ENCODE results near the gene PPP2R5C.

Gene PPP2R5C

DNA sequence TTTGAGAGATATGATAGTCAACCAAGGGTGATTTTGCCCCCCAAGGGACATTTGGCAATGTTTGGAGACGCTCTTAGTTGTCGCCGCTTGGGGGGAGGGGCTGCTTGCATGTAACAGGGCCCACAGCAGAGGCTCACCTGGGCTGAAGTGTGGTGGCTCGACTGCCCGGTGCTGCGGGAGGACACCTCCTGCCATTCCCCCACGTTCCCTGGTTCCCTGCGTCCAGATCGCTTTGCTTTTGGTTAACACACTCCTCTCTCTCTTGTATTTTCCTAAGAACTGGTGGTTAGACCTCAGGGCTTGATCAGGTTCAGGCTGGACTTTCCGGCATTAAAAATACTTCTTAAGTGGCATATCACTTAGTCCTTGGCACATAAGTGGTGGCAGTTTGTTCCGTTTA lies 18.9 kb downstream of the PPP2R5C start:
- Histone ChIP-seq H3K36me3 (ENCODE audit: control insufficient read depth in 1 of 2, insufficient read depth in 2 of 2, low read length in 2 of 2) (no peaks in the 10 kb centered on the region), H3K27ac (ENCODE audit: low read depth, low read length) (no peak overlapping the region), H3K4me3 (ENCODE audit: low read depth in 1 of 2, low read length in 2 of 2) (no peak overlapping the region), H3K9ac (ENCODE audit: low read depth in 1 of 2, low read length in 2 of 2) (no peak overlapping the region), H3K27me3 (ENCODE audit: control insufficient read depth in 1 of 2, insufficient read depth in 2 of 2, low read length in 2 of 2) (peaks cover 4 to 10% of the 10 kb centered on the region in 2 donors), H3K9me3 (ENCODE audit: control insufficient read depth in 1 of 2, low read length in 2 of 2) (no peaks in the 10 kb centered on the region), H3K4me1 (ENCODE audit: control insufficient read depth in 1 of 2, insufficient read depth in 2 of 2, low read length in 2 of 2) (peaks cover 0 to 4% of the 10 kb centered on the region in 2 donors)

DNA sequence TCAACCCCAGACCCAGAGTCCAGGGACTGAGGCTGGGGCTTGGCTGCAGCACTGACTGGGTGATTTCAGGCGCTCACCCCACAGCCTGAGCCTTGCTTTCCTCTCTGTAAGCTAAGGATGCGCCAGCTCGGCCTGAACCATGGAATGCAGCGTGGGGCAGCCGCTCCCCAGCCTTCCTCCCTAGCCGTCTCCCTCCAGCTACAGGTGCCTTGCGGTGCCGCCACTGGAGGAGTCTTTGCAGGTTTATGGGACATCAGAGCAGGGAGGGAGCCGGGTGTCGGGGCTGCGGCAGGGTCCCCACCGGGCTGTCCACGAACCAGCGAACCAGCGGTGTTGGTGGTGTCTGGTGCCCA lies 19.4 kb downstream of the PPP2R5C start:
- Histone ChIP-seq H3K4me3 (ENCODE audit: low read depth in 1 of 2, low read length in 2 of 2) (peak overlapping the region in 1 of 2 donors; percentile 55), H3K27ac (ENCODE audit: low read depth, low read length) (no peak overlapping the region), H3K36me3 (ENCODE audit: control insufficient read depth in 1 of 2, insufficient read depth in 2 of 2, low read length in 2 of 2) (no peaks in the 10 kb centered on the region), H3K9me3 (ENCODE audit: control insufficient read depth in 1 of 2, low read length in 2 of 2) (no peaks in the 10 kb centered on the region), H3K4me1 (ENCODE audit: control insufficient read depth in 1 of 2, insufficient read depth in 2 of 2, low read length in 2 of 2) (peaks cover 0 to 4% of the 10 kb centered on the region in 2 donors), H3K9ac (ENCODE audit: low read depth in 1 of 2, low read length in 2 of 2) (no peak overlapping the region), H3K27me3 (ENCODE audit: control insufficient read depth in 1 of 2, insufficient read depth in 2 of 2, low read length in 2 of 2) (peaks cover 4 to 10% of the 10 kb centered on the region in 2 donors)

DNA sequence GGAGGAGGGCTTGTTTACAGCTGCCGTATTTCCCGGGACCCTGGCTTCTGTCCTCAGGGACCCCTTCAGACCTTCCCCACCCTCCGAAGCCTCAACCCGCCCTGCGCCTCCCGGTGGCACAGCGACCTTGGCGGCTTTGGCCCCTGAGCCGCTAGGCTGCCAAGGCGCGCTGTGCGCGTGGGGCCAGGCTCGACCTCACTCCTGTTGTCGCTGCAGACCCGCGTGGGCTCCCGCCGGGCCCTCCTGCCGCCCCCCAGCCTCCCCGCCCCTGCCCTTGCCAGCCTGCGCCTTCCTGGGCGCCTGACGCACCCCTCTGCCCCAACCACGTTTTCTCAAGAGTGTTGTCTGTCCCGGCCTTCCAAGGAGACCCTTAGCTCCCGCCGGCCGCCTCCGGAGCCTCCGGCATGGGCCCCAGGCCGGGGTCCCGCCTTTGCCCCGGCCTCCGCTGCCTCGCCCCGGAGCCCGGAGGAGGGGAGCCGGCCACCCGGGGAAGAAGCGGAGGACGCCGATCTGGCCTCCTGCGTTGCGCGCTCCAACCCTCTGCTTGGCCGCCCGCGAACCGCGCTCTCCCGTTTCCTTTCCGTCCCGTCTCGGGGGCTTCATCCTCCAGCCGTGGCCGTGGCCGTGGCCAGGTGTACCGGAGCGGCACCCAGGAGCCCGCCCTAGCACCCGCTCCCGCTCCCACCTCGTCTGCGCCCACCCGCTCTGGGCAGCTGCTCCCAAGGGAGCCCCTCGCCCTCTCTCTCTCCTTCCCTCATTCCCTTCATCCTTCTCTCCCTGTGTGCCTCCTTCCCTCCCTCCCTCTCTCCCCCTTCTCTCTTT lies 19.9 kb downstream of the PPP2R5C start:
- H3K9ac ChIP-seq (ENCODE audit: low read depth in 1 of 2, low read length in 2 of 2) = peak overlapping the region in 1 of 2 donors; percentile 38
- no peak overlapping the region for H3K27ac ChIP-seq (ENCODE audit: low read depth, low read length)

DNA sequence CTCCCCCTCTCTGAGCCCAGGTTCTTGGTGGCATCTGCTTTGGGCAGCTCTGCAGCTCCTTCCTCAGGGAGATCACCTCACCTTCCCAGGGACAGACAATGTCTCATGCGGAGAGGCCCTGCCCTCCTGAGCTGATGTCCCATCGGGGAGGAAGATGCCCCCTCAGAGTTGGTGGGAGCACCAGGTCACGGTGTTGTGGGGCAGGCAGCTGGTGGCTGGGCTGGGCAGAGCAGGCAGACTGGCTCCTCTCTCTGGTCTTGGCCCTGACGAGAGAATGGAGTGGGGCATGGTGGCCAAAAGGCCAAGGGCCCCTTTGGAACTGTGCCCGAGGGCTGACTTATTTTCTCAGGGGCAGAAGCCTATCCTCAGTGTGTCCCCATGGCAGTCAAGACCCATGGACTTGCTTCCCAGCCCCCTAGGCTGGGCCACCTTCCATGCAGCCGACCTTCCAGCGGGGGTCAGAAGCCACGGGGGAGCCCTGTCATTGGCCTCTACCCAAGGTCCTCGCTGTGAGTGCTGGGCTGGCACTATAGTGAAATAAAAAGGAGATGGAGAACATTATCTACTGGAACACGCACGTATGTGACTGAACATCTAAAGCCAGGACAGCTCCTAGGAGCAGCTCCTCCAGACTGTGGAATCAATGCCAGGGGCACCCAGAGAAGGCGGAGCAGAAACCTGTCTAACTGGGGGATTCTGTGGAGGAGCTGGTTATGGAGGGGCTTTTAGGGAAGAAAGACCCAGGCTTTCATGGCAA lies 21.9 kb downstream of the PPP2R5C start:
- Histone ChIP-seq H3K9me3 (ENCODE audit: control insufficient read depth in 1 of 2, low read length in 2 of 2) (no peaks in the 10 kb centered on the region), H3K27me3 (ENCODE audit: control insufficient read depth in 1 of 2, insufficient read depth in 2 of 2, low read length in 2 of 2) (peaks cover 4 to 10% of the 10 kb centered on the region in 2 donors), H3K36me3 (ENCODE audit: control insufficient read depth in 1 of 2, insufficient read depth in 2 of 2, low read length in 2 of 2) (no peaks in the 10 kb centered on the region), H3K27ac (ENCODE audit: low read depth, low read length) (no peak overlapping the region), H3K4me1 (ENCODE audit: control insufficient read depth in 1 of 2, insufficient read depth in 2 of 2, low read length in 2 of 2) (peaks cover 0 to 4% of the 10 kb centered on the region in 2 donors), H3K4me3 (ENCODE audit: low read depth in 1 of 2, low read length in 2 of 2) (no peak overlapping the region), H3K9ac (ENCODE audit: low read depth in 1 of 2, low read length in 2 of 2) (no peak overlapping the region)

More for the DNA sequence above, 19.9 kb downstream of the PPP2R5C start:
- no peaks in the 10 kb centered on the region for H3K9me3 ChIP-seq (ENCODE audit: control insufficient read depth in 1 of 2, low read length in 2 of 2)
- H3K27me3 ChIP-seq (ENCODE audit: control insufficient read depth in 1 of 2, insufficient read depth in 2 of 2, low read length in 2 of 2) = peaks cover 4 to 10% of the 10 kb centered on the region in 2 donors
- H3K36me3 ChIP-seq (ENCODE audit: control insufficient read depth in 1 of 2, insufficient read depth in 2 of 2, low read length in 2 of 2) = no peaks in the 10 kb centered on the region
- peak overlapping the region; percentile 40 to 61 for H3K4me3 ChIP-seq (ENCODE audit: low read depth in 1 of 2, low read length in 2 of 2)
- H3K4me1 ChIP-seq (ENCODE audit: control insufficient read depth in 1 of 2, insufficient read depth in 2 of 2, low read length in 2 of 2) = peaks cover 0 to 4% of the 10 kb centered on the region in 2 donors

DNA sequence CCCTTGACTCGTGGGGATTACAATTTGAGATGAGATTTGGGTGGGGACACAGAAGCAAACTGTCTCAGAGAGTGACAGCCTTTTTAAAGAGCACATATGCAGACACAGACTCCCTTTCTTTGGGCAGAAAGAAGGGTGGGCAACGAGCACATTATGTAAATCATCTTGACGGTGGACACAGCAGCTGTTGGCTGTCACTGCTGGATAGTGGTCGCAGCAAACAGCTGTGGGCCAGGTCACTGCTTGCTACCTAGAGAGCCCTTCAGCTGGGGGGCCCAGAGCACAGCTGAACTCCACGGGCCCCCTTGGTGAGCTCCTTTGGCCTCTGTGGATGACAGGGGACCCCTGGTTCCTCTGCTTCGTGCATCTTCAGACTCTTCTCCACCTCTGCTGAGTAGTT lies 23.1 kb downstream of the PPP2R5C start:
- no peak overlapping the region for H3K4me3 ChIP-seq (ENCODE audit: low read depth in 1 of 2, low read length in 2 of 2)
- no peak overlapping the region for H3K27ac ChIP-seq (ENCODE audit: low read depth, low read length)
- no peaks in the 10 kb centered on the region for H3K36me3 ChIP-seq (ENCODE audit: control insufficient read depth in 1 of 2, insufficient read depth in 2 of 2, low read length in 2 of 2)
- no peak overlapping the region for H3K9ac ChIP-seq (ENCODE audit: low read depth in 1 of 2, low read length in 2 of 2)
- H3K4me1 ChIP-seq (ENCODE audit: control insufficient read depth in 1 of 2, insufficient read depth in 2 of 2, low read length in 2 of 2) = peaks cover 0 to 4% of the 10 kb centered on the region in 2 donors
- no peaks in the 10 kb centered on the region for H3K9me3 ChIP-seq (ENCODE audit: control insufficient read depth in 1 of 2, low read length in 2 of 2)
- peaks cover 4 to 10% of the 10 kb centered on the region in 2 donors for H3K27me3 ChIP-seq (ENCODE audit: control insufficient read depth in 1 of 2, insufficient read depth in 2 of 2, low read length in 2 of 2)

DNA sequence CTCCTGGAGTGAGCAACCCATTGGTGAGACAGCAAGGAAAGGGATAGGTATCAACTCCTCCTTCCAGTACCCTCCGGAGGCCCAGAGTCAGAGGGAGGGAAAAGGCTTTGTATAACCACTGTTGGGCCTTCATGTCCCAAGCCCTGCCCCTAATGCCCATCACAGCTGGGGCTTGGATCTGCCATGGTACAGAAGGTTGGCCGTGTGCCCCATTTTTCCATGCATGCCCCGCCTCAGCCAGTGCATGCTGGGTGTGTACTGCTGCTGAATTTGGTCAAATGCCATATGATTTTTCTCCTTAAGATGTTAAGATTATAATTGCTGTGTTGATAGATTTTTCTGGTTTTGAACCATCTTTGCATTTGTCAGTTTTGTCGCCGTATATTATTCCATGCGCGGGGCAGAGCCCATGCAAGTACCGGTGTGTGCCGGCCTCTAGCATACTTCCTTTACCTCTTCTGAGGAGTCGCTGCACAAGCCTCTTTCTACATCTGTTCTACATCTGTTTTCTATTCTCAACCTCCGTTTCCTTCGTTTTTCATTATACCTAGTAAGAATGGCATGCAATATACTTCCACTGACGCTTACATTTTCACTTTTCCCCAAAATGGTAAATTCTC lies 26.6 kb downstream of the PPP2R5C start:
- H3K27ac ChIP-seq (ENCODE audit: low read depth, low read length) = no peak overlapping the region
- no peaks in the 10 kb centered on the region for H3K27me3 ChIP-seq (ENCODE audit: control insufficient read depth in 1 of 2, insufficient read depth in 2 of 2, low read length in 2 of 2)
- no peak overlapping the region for H3K4me3 ChIP-seq (ENCODE audit: low read depth in 1 of 2, low read length in 2 of 2)
- no peaks in the 10 kb centered on the region for H3K36me3 ChIP-seq (ENCODE audit: control insufficient read depth in 1 of 2, insufficient read depth in 2 of 2, low read length in 2 of 2)
- peaks cover 6 to 14% of the 10 kb centered on the region in 2 donors for H3K4me1 ChIP-seq (ENCODE audit: control insufficient read depth in 1 of 2, insufficient read depth in 2 of 2, low read length in 2 of 2)
- no peak overlapping the region for H3K9ac ChIP-seq (ENCODE audit: low read depth in 1 of 2, low read length in 2 of 2)
- no peaks in the 10 kb centered on the region for H3K9me3 ChIP-seq (ENCODE audit: control insufficient read depth in 1 of 2, low read length in 2 of 2)

DNA sequence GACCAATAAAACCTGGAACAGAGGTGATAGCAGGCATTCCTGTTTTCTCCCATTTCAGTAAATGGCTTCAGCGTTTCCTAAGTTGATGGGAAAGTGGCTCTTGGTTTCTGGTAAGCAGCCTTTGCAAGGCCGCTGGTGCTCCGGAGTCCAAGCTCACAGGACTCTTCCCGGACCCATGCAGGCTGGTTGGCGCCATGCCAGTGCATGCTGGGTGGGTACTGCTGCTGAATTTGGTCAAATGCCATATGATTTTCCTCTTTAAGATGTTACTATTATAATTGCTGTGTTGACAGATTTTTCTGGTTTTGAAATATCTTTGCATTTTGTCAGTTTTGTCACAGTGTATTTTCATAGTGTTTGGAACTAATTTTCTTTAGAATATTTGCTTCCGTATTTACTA lies 27.7 kb downstream of the PPP2R5C start:
- H3K4me3 ChIP-seq (ENCODE audit: low read depth in 1 of 2, low read length in 2 of 2) = no peak overlapping the region
- peaks cover 0 to 3% of the 10 kb centered on the region in 2 donors for H3K9me3 ChIP-seq (ENCODE audit: control insufficient read depth in 1 of 2, low read length in 2 of 2)
- H3K27me3 ChIP-seq (ENCODE audit: control insufficient read depth in 1 of 2, insufficient read depth in 2 of 2, low read length in 2 of 2) = no peaks in the 10 kb centered on the region
- no peak overlapping the region for H3K9ac ChIP-seq (ENCODE audit: low read depth in 1 of 2, low read length in 2 of 2)
- H3K36me3 ChIP-seq (ENCODE audit: control insufficient read depth in 1 of 2, insufficient read depth in 2 of 2, low read length in 2 of 2) = no peaks in the 10 kb centered on the region
- no peak overlapping the region for H3K27ac ChIP-seq (ENCODE audit: low read depth, low read length)
- H3K4me1 ChIP-seq (ENCODE audit: control insufficient read depth in 1 of 2, insufficient read depth in 2 of 2, low read length in 2 of 2) = peaks cover 6 to 14% of the 10 kb centered on the region in 2 donors

DNA sequence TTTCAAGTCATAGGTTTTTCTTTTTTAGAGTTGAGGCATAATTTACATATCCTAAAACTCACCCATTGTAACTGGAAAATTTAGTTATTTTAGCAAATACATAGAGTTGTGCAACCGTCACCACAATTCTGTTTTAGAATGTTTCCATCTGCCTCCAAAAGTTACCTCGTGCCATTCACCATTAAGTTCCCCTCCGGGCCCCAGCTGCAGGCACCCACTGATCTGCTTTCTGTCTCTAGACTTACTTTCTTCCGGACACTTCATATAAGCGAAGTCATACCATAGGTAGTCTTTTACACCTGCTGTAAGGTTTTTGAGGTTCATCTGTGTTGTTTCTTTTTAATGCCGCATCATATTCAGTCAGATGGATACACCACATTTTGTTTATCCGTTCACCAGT lies 28.7 kb downstream of the PPP2R5C start:
- Histone ChIP-seq H3K36me3 (ENCODE audit: control insufficient read depth in 1 of 2, insufficient read depth in 2 of 2, low read length in 2 of 2) (no peaks in the 10 kb centered on the region), H3K27me3 (ENCODE audit: control insufficient read depth in 1 of 2, insufficient read depth in 2 of 2, low read length in 2 of 2) (no peaks in the 10 kb centered on the region), H3K27ac (ENCODE audit: low read depth, low read length) (no peak overlapping the region), H3K4me1 (ENCODE audit: control insufficient read depth in 1 of 2, insufficient read depth in 2 of 2, low read length in 2 of 2) (peaks cover 6 to 14% of the 10 kb centered on the region in 2 donors), H3K9ac (ENCODE audit: low read depth in 1 of 2, low read length in 2 of 2) (no peak overlapping the region), H3K9me3 (ENCODE audit: control insufficient read depth in 1 of 2, low read length in 2 of 2) (peaks cover 0 to 3% of the 10 kb centered on the region in 2 donors), H3K4me3 (ENCODE audit: low read depth in 1 of 2, low read length in 2 of 2) (no peak overlapping the region)

DNA sequence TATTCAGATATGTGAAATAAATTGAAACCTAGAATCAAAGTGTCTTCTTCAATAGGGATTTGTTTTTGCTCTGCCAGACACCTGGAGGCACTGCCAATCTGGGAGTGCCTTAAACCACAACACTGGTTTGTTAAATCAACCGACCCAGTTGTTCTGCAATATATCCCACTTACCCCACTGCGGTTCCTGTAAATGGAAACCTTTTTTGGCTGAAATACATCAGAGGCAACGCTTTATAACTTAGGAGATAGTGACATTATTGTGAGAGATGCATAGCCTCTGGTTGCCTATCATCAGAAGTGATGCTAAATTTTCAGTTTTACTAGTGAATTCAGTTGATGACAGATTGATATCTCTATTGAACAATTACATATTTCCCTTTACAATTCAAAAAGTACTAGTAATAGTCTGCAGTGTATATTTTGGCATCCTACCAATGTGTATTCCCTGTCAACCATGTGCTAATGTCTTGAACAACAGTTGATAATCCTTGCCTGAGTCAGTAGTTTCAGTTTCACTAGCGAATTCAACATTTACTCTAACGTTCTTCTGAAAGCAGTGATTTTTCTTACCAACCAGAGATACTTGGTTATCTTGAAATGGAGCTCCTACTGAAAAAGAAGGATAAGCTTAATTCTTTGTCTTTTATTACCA lies 30.5 kb downstream of the PPP2R5C start:
- no peaks in the 10 kb centered on the region for H3K27me3 ChIP-seq (ENCODE audit: control insufficient read depth in 1 of 2, insufficient read depth in 2 of 2, low read length in 2 of 2)
- H3K9ac ChIP-seq (ENCODE audit: low read depth in 1 of 2, low read length in 2 of 2) = peak overlapping the region; percentile 1 to 8
- peaks cover 0 to 3% of the 10 kb centered on the region in 2 donors for H3K9me3 ChIP-seq (ENCODE audit: control insufficient read depth in 1 of 2, low read length in 2 of 2)
- no peak overlapping the region for H3K27ac ChIP-seq (ENCODE audit: low read depth, low read length)
- H3K36me3 ChIP-seq (ENCODE audit: control insufficient read depth in 1 of 2, insufficient read depth in 2 of 2, low read length in 2 of 2) = peaks cover 0 to 2% of the 10 kb centered on the region in 2 donors
- peaks cover 6 to 14% of the 10 kb centered on the region in 2 donors for H3K4me1 ChIP-seq (ENCODE audit: control insufficient read depth in 1 of 2, insufficient read depth in 2 of 2, low read length in 2 of 2)
- peak overlapping the region; percentile 33 to 41 for H3K4me3 ChIP-seq (ENCODE audit: low read depth in 1 of 2, low read length in 2 of 2)

Data from duodenal mucosa (tissue), 2 donors.